Activated naive CD4-positive, alpha-beta T cell treated with anti-CD3 and anti-CD28 coated beads, Interleukin-2, amount 50 U/mL, for 24 hours (primary cell): ENCODE measurements around the gene ITGA8.
"Not testable (repeated sequence)": the region's sequence is repeated elsewhere in the genome, so short reads cannot be mapped to it uniquely, and the experiment has no call there.

ENCODE experiments used
- H3K27ac Mint-ChIP-seq: one replicate; pipeline ENCODE4 v1.8.0; 2021; ENCODE audit warnings: mild to moderate bottlenecking, mixed read lengths
- H3K27me3 Mint-ChIP-seq: one replicate; pipeline ENCODE4 v1.8.0; 2021; ENCODE audit warnings: mixed read lengths
- H3K36me3 Mint-ChIP-seq: one replicate; pipeline ENCODE4 v1.8.0; 2021; ENCODE audit warnings: mixed read lengths
- H3K4me1 Mint-ChIP-seq: one replicate; pipeline ENCODE4 v1.8.0; 2021; ENCODE audit warnings: mixed read lengths
- H3K4me3 Mint-ChIP-seq: one replicate; pipeline ENCODE4 v1.8.0; 2021; ENCODE audit warnings: mild to moderate bottlenecking, mixed read lengths
- H3K9me3 Mint-ChIP-seq: one replicate; pipeline ENCODE4 v1.8.0; 2021; ENCODE audit warnings: mixed read lengths

The ITGA8 gene

GRCh38 chr10:15719899-15720634, at the start of gene ITGA8:
ITGA8 (minus strand) TSS chr10:15719922; CDS start chr10:15719771, 151 bp downstream.
- H3K4me1 Mint-ChIP-seq, result peaks cover 10% of the 10 kb centered on the region
- no peaks in the 10 kb centered on the region for H3K9me3 Mint-ChIP-seq
- no peak within 1 kb of the TSS for H3K4me3 Mint-ChIP-seq
- H3K27me3 Mint-ChIP-seq, result peaks cover 33% of the 10 kb centered on the region
- no peak within 1 kb of the TSS for H3K27ac Mint-ChIP-seq
- no peaks in the 10 kb centered on the region for H3K36me3 Mint-ChIP-seq

- no peaks in the 10 kb centered on the region for H3K4me1 Mint-ChIP-seq
- no peak overlapping the region for H3K4me3 Mint-ChIP-seq
- H3K27me3 Mint-ChIP-seq, result peaks cover 3% of the 10 kb centered on the region
- H3K9me3 Mint-ChIP-seq, result peaks cover 4% of the 10 kb centered on the region
- H3K36me3 Mint-ChIP-seq, result peaks cover 5% of the 10 kb centered on the region
- no peak overlapping the region for H3K27ac Mint-ChIP-seq
Observed at GRCh38 chr10:15764892-15765454, 45.3 kb upstream of the ITGA8 start.

- Mint-ChIP-seq H3K27me3 (peaks cover 5% of the 10 kb centered on the region), H3K4me3 (no peak overlapping the region), H3K4me1 (no peaks in the 10 kb centered on the region), H3K9me3 (peaks cover 4% of the 10 kb centered on the region), H3K27ac (no peak overlapping the region), H3K36me3 (no peaks in the 10 kb centered on the region)
Observed at GRCh38 chr10:15763006-15763405, 43.3 kb upstream of the ITGA8 start.

GRCh38 chr10:15762239-15762638, 42.5 kb upstream of the ITGA8 start:
- H3K36me3 Mint-ChIP-seq, H3K9me3 Mint-ChIP-seq, H3K4me3 Mint-ChIP-seq, H3K27me3 Mint-ChIP-seq, H3K27ac Mint-ChIP-seq, H3K4me1 Mint-ChIP-seq: not testable (repeated sequence)

DNA sequence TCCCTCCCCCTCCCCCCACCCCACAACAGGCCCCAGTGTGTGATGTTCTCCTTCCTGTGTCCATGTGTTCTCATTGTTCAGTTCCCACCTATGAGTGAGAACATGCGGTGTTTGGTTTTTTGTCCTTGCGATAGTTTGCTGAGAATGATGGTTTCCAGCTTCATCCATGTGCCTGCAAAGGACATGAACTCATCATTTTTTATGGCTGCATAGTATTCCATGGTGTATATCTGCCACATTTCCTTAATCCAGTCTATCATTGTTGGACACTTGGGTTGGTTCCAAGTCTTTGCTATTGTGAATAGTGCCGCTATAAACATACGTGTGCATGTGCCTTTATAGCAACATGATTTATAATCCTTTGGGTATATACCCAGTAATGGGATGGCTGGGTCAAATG, 41.5 kb upstream of the ITGA8 start:
- not testable (repeated sequence) for H3K4me1 Mint-ChIP-seq, H3K9me3 Mint-ChIP-seq, H3K36me3 Mint-ChIP-seq, H3K27me3 Mint-ChIP-seq, H3K4me3 Mint-ChIP-seq, H3K27ac Mint-ChIP-seq

- no peak overlapping the region for H3K27ac Mint-ChIP-seq
- H3K4me1 Mint-ChIP-seq, result no peaks in the 10 kb centered on the region
Observed at GRCh38 chr10:15760681-15761080, 41.0 kb upstream of the ITGA8 start.

GRCh38 chr10:15759265-15759664, 39.5 kb upstream of the ITGA8 start:
- Mint-ChIP-seq H3K27me3 (peaks cover 11% of the 10 kb centered on the region), H3K9me3 (no peaks in the 10 kb centered on the region), H3K4me1 (no peaks in the 10 kb centered on the region), H3K4me3 (no peak overlapping the region), H3K36me3 (no peaks in the 10 kb centered on the region), H3K27ac (no peak overlapping the region)

More at GRCh38 chr10:15760681-15761080, 41.0 kb upstream of the ITGA8 start:
- H3K9me3 Mint-ChIP-seq, result no peaks in the 10 kb centered on the region
- H3K27me3 Mint-ChIP-seq, result peaks cover 6% of the 10 kb centered on the region
- H3K4me3 Mint-ChIP-seq, result no peak overlapping the region
- H3K36me3 Mint-ChIP-seq, result no peaks in the 10 kb centered on the region

DNA sequence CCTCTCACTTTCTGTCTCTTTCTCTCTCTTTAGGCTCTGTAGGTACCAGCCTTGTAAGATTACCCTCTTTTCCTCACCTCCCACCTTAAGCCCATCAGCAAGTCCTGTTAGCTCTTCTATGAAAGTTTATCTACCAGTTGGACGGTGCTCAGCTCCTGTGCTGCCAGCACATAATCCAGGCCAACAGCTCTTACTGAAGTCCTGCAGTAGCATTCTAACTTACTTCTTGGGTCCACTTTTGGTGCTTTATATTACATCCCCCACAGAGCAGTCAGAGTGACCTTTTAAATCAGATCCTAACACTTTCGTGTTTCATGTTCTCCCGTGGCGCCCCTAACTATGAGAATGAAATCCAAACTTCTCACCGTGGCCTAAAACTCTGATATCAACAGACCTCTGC, 38.9 kb upstream of the ITGA8 start:
- H3K36me3 Mint-ChIP-seq, result no peaks in the 10 kb centered on the region
- H3K4me3 Mint-ChIP-seq, result no peak overlapping the region
- no peaks in the 10 kb centered on the region for H3K4me1 Mint-ChIP-seq

GRCh38 chr10:15754937-15755336, 35.2 kb upstream of the ITGA8 start:
- no peaks in the 10 kb centered on the region for H3K36me3 Mint-ChIP-seq
- H3K27ac Mint-ChIP-seq, result no peak overlapping the region
- no peaks in the 10 kb centered on the region for H3K4me1 Mint-ChIP-seq
- H3K4me3 Mint-ChIP-seq, result no peak overlapping the region
- no peaks in the 10 kb centered on the region for H3K9me3 Mint-ChIP-seq
- H3K27me3 Mint-ChIP-seq, result peaks cover 20% of the 10 kb centered on the region

More for the DNA sequence above, 38.9 kb upstream of the ITGA8 start:
- Mint-ChIP-seq H3K27me3 (peaks cover 13% of the 10 kb centered on the region), H3K9me3 (no peaks in the 10 kb centered on the region), H3K27ac (no peak overlapping the region)

GRCh38 chr10:15751046-15751445, 31.3 kb upstream of the ITGA8 start:
- peaks cover 23% of the 10 kb centered on the region for H3K27me3 Mint-ChIP-seq
- no peak overlapping the region for H3K4me3 Mint-ChIP-seq
- H3K4me1 Mint-ChIP-seq, result no peaks in the 10 kb centered on the region
- no peaks in the 10 kb centered on the region for H3K9me3 Mint-ChIP-seq
- H3K27ac Mint-ChIP-seq, result no peak overlapping the region
- H3K36me3 Mint-ChIP-seq, result no peaks in the 10 kb centered on the region

- no peaks in the 10 kb centered on the region for H3K9me3 Mint-ChIP-seq
- H3K4me1 Mint-ChIP-seq, result no peaks in the 10 kb centered on the region
- no peak overlapping the region for H3K27ac Mint-ChIP-seq
- no peak overlapping the region for H3K4me3 Mint-ChIP-seq
- H3K36me3 Mint-ChIP-seq, result no peaks in the 10 kb centered on the region
- H3K27me3 Mint-ChIP-seq, result peaks cover 15% of the 10 kb centered on the region
Observed at GRCh38 chr10:15748126-15748525, 28.4 kb upstream of the ITGA8 start.

DNA sequence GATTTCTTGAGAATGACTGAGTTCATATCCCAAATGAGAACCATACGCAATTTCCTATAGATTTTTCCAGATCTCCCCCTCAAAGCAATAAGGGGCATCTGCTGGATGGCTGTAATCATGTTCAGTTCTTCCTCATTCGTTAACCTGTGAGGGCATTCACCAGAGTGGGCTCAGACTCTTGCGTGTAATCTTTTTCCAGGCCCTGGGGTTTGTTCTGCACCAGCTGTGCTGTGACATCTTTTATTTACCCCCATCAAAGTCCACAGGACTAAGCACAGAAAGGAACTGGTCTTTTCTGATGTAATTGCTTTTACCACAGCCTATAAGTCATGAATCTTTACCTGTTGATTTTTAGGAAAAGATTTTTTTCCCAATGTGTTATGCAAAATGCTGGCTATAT, 27.9 kb upstream of the ITGA8 start:
- no peak overlapping the region for H3K4me3 Mint-ChIP-seq
- H3K9me3 Mint-ChIP-seq, result no peaks in the 10 kb centered on the region
- no peaks in the 10 kb centered on the region for H3K4me1 Mint-ChIP-seq
- peaks cover 10% of the 10 kb centered on the region for H3K27me3 Mint-ChIP-seq
- H3K27ac Mint-ChIP-seq, result no peak overlapping the region
- no peaks in the 10 kb centered on the region for H3K36me3 Mint-ChIP-seq

DNA sequence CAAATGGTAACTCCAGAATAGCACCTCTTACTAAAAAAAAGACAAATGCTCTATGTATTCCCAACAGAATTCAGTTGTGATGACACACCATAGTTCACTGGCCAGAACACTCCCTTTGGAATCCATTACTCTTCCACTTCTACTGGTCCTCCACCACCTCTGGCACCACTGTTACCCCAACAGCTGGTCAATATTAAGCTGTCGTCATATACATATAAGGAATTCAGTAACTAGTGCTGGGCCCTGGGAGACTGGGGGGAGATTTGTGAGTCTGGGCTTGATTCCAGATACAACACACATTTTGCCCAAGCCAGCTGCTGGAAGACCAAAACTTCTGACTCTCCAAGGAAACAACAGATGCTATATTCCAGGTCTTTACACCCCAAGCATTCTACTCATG, 26.0 kb upstream of the ITGA8 start:
- Mint-ChIP-seq H3K4me1 (no peaks in the 10 kb centered on the region), H3K9me3 (no peaks in the 10 kb centered on the region), H3K36me3 (no peaks in the 10 kb centered on the region)

GRCh38 chr10:15744217-15744865, 24.6 kb upstream of the ITGA8 start:
- no peak overlapping the region for H3K4me3 Mint-ChIP-seq
- no peaks in the 10 kb centered on the region for H3K9me3 Mint-ChIP-seq
- H3K27me3 Mint-ChIP-seq, result peaks cover 12% of the 10 kb centered on the region
- H3K27ac Mint-ChIP-seq, result no peak overlapping the region
- H3K4me1 Mint-ChIP-seq, result no peaks in the 10 kb centered on the region
- H3K36me3 Mint-ChIP-seq, result no peaks in the 10 kb centered on the region

More for the DNA sequence above, 26.0 kb upstream of the ITGA8 start:
- peaks cover 12% of the 10 kb centered on the region for H3K27me3 Mint-ChIP-seq
- H3K27ac Mint-ChIP-seq, result no peak overlapping the region
- H3K4me3 Mint-ChIP-seq, result no peak overlapping the region

- Mint-ChIP-seq H3K36me3 (no peaks in the 10 kb centered on the region), H3K4me1 (no peaks in the 10 kb centered on the region), H3K27me3 (peaks cover 12% of the 10 kb centered on the region), H3K9me3 (no peaks in the 10 kb centered on the region), H3K27ac (no peak overlapping the region), H3K4me3 (no peak overlapping the region)
Observed at GRCh38 chr10:15743443-15743842, 23.7 kb upstream of the ITGA8 start.

GRCh38 chr10:15742836-15743235, 23.1 kb upstream of the ITGA8 start:
- Mint-ChIP-seq H3K4me3 (no peak overlapping the region), H3K4me1 (no peaks in the 10 kb centered on the region), H3K27me3 (peaks cover 12% of the 10 kb centered on the region), H3K36me3 (no peaks in the 10 kb centered on the region), H3K9me3 (no peaks in the 10 kb centered on the region), H3K27ac (no peak overlapping the region)
